Endodermal cell (in vitro differentiated cells): ENCODE measurements around the gene DHFR2. TPM values are rescaled to one million over a fixed set of nuclear protein-coding genes. Genes with fewer than 3 reads are reported as not detected.

ENCODE experiments used
- DNase-seq: peaks from one replicate; pipeline ENCODE4 v3.0.0-alpha.2; 2017
- H3K27ac ChIP-seq: 2 replicates; pipeline ENCODE4 v1.5.1; 2013; ENCODE audit warnings: mild to moderate bottlenecking, low read depth, low read length, moderate library complexity
- H3K27me3 ChIP-seq: 2 replicates; pipeline ENCODE4 v1.6.1; 2013; ENCODE audit warnings: mild to moderate bottlenecking, low read length, moderate library complexity; ENCODE audit not compliant: insufficient read depth, control insufficient read depth, poor library complexity, severe bottlenecking
- H3K36me3 ChIP-seq: 2 replicates; pipeline ENCODE4 v1.7.0; 2013; ENCODE audit warnings: mild to moderate bottlenecking, low read length, moderate library complexity; ENCODE audit not compliant: control insufficient read depth, insufficient read depth
- H3K4me1 ChIP-seq: one replicate; pipeline ENCODE4 v1.7.0; 2013; ENCODE audit warnings: low read length; ENCODE audit not compliant: control insufficient read depth, insufficient read depth
- H3K4me3 ChIP-seq: 2 replicates; pipeline ENCODE4 v1.5.1; 2013; ENCODE audit warnings: mild to moderate bottlenecking, low read length, moderate library complexity
- H3K9ac ChIP-seq: 2 replicates; pipeline ENCODE4 v1.6.1; 2013; ENCODE audit warnings: mild to moderate bottlenecking, low read length, moderate library complexity; ENCODE audit not compliant: poor library complexity, severe bottlenecking; ENCODE audit errors: extremely low read depth
- H3K9me3 ChIP-seq: 2 replicates; pipeline ENCODE4 v1.6.1; 2013; ENCODE audit warnings: mild to moderate bottlenecking, low read length, moderate library complexity; ENCODE audit not compliant: control insufficient read depth
- H3K27ac Mint-ChIP-seq: 2 replicates; pipeline ENCODE4 v1.8.0; 2020; ENCODE audit warnings: mixed read lengths
- H3K27me3 Mint-ChIP-seq: 2 replicates; pipeline ENCODE4 v1.8.0; 2021; ENCODE audit warnings: mild to moderate bottlenecking, mixed read lengths; ENCODE audit not compliant: insufficient read depth
- H3K36me3 Mint-ChIP-seq: 2 replicates; pipeline ENCODE4 v1.8.0; 2020; ENCODE audit warnings: low read depth, mixed read lengths
- H3K4me1 Mint-ChIP-seq: 2 replicates; pipeline ENCODE4 v1.8.0; 2020; ENCODE audit warnings: mixed read lengths
- H3K4me3 Mint-ChIP-seq: 2 replicates; pipeline ENCODE4 v1.8.0; 2020; ENCODE audit warnings: mild to moderate bottlenecking, moderate library complexity, mixed read lengths
- H3K9me3 Mint-ChIP-seq: 2 replicates; pipeline ENCODE4 v1.8.0; 2020; ENCODE audit warnings: mild to moderate bottlenecking, mixed read lengths
- WGBS, 2 experiments: methylation state at CpG; one replicate each; pipeline versions ENCODE4 v1.1.5 to v1.1.7; 2013; ENCODE audit warnings: missing lambda C conversion rate in 2 of 2, mixed read lengths in 1 of 2; ENCODE audit not compliant: insufficient coverage in 1 of 2, insufficient read length in 1 of 2; 5-methylcytosine and 5-hydroxymethylcytosine counted together
- total RNA-seq, 2 donors: library from RNA; stranded (reverse); fragmentation: NEBNext Ultra II Directional in 1 of 2; extraction: Animal tissue kit (Norgen Biotek cat#: 25700) in 1 of 2; gene quantifications; 2 replicates in 1 of 2; 3 replicates in 1 of 2; pipeline ENCODE4 v1.2.1, GENCODE V29; 2021
- TF ChIP-seq, protein P1 (sequence below): fragments of 200-600 bp; sonication (generic); conservative IDR thresholded peaks from 2 replicates; pipeline ENCODE4 v1.5.0; 2021; ENCODE audit warnings: antibody characterized with exemption, mild to moderate bottlenecking

DHFR2 gene
- total RNA-seq, 2 donors from 2014 or later: 4.2 to 5.3 TPM

DNA sequence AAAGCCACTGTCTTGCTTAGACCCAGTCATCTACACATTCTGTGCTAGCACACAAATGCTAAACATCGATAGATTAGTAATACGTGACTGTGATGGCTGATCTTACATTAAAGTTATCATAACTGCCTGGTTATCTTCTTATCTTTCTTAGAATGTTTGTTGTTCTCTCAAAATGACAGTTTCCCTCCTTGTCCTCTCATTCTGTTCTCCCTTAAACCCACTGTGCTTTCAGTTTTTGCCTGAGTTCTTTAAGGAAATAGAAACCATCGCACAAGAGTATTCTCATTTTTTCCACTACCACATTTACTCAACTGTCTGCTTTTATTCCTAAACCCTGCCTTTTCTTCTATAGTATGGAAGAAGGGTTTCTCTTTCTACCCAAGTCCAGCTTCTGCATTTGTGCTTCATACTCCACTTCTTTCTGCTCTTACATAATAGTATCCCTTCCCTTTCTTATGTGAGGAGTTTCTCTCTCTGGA lies 51.4 kb downstream of the DHFR2 start:
- H3K27ac ChIP-seq: no peak overlapping the region
- no peaks in the 10 kb centered on the region for H3K9me3 Mint-ChIP-seq
- H3K4me3 Mint-ChIP-seq: no peak overlapping the region
- no peak for DNase-seq
- WGBS, 2 experiments: 98 to 100% methylated on average over 2 to 3 of the region's 3 CpGs
- TF ChIP-seq, protein P1, sequence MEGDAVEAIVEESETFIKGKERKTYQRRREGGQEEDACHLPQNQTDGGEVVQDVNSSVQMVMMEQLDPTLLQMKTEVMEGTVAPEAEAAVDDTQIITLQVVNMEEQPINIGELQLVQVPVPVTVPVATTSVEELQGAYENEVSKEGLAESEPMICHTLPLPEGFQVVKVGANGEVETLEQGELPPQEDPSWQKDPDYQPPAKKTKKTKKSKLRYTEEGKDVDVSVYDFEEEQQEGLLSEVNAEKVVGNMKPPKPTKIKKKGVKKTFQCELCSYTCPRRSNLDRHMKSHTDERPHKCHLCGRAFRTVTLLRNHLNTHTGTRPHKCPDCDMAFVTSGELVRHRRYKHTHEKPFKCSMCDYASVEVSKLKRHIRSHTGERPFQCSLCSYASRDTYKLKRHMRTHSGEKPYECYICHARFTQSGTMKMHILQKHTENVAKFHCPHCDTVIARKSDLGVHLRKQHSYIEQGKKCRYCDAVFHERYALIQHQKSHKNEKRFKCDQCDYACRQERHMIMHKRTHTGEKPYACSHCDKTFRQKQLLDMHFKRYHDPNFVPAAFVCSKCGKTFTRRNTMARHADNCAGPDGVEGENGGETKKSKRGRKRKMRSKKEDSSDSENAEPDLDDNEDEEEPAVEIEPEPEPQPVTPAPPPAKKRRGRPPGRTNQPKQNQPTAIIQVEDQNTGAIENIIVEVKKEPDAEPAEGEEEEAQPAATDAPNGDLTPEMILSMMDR: no peak
- peaks cover 20% of the 10 kb centered on the region for H3K36me3 Mint-ChIP-seq
- H3K36me3 ChIP-seq: peaks cover 8% of the 10 kb centered on the region
- H3K9me3 ChIP-seq: peaks cover 10% of the 10 kb centered on the region
- H3K27ac Mint-ChIP-seq: no peak overlapping the region
- H3K27me3 Mint-ChIP-seq: no peaks in the 10 kb centered on the region
- no peaks in the 10 kb centered on the region for H3K4me1 ChIP-seq
- no peak overlapping the region for H3K9ac ChIP-seq
- H3K4me3 ChIP-seq: no peak overlapping the region
- H3K27me3 ChIP-seq: no peaks in the 10 kb centered on the region
- no peaks in the 10 kb centered on the region for H3K4me1 Mint-ChIP-seq

DNA sequence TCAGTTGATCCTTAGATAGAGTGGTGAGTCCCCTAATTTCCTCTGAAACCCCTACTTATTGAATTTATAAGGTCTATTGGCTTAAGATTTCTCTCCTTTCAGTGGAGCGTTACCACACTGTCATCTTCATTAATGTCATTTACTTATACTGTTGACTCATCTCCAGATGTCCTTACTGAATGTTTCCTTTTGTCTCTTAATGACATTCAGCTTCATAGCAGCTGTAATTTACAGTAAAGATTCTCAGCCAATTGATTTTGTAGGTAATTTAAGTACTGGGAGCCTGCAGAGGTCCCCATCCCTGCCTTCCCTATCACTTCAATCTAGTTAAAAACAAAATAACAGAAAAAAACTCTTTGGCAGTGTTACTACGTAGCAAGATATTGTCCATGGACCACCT lies 53.1 kb downstream of the DHFR2 start:
- no peak overlapping the region for H3K27ac ChIP-seq
- 92 to 100% methylated on average over 1 to 2 of the region's 2 CpGs for WGBS, 2 experiments
- no peak overlapping the region for H3K4me3 ChIP-seq
- H3K9me3 ChIP-seq: peaks cover 10% of the 10 kb centered on the region
- H3K27me3 Mint-ChIP-seq: no peaks in the 10 kb centered on the region
- H3K4me1 Mint-ChIP-seq: no peaks in the 10 kb centered on the region
- no peaks in the 10 kb centered on the region for H3K4me1 ChIP-seq
- H3K27me3 ChIP-seq: no peaks in the 10 kb centered on the region
- peaks cover 15% of the 10 kb centered on the region for H3K36me3 Mint-ChIP-seq
- TF ChIP-seq, protein P1: no peak
- no peak for DNase-seq
- no peaks in the 10 kb centered on the region for H3K9me3 Mint-ChIP-seq
- no peak overlapping the region for H3K9ac ChIP-seq
- peaks cover 11% of the 10 kb centered on the region for H3K36me3 ChIP-seq
- no peak overlapping the region for H3K4me3 Mint-ChIP-seq
- no peak overlapping the region for H3K27ac Mint-ChIP-seq

DNA sequence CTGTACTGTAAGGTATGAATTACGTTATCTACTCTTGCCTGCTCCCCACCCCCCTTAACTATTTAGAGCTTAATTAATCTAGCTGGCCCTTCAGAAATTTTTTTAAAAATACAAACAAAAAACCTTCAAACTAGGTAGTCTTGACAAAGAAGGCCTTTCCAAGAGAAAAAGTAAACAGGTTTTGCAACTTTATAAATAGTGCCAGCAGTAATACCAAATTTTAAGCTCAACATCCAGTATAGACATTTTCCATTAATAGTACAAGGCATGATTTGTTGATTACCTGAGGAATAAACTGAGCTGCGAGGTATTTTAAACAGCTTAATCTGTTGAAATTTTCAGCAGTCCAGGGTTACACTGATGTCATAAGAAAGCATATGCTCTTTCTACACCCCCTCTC lies 54.5 kb downstream of the DHFR2 start:
- DNase-seq: no peak
- Mint-ChIP-seq H3K27me3 (no peaks in the 10 kb centered on the region), H3K4me3 (no peak overlapping the region), H3K4me1 (no peaks in the 10 kb centered on the region), H3K27ac (no peak overlapping the region), H3K9me3 (no peaks in the 10 kb centered on the region), H3K36me3 (peaks cover 14% of the 10 kb centered on the region)
- 86 to 92% methylated on average over 1 to 2 of the region's 2 CpGs for WGBS, 2 experiments
- TF ChIP-seq, protein P1: no peak
- Histone ChIP-seq H3K27ac (no peak overlapping the region), H3K9me3 (peaks cover 10% of the 10 kb centered on the region), H3K9ac (no peak overlapping the region), H3K4me3 (no peak overlapping the region), H3K4me1 (no peaks in the 10 kb centered on the region), H3K27me3 (no peaks in the 10 kb centered on the region), H3K36me3 (peaks cover 11% of the 10 kb centered on the region)

Other genes with a start within 250 kb of the DHFR2 start
- 10 to 100 TPM in 1 of 2 donors, 1 to 10 TPM in 1; 8.8 to 52.4 TPM for gene PROS1, start 89.0 kb downstream of the DHFR2 start, total RNA-seq
- 10 to 100 TPM; 17.2 to 23.9 TPM for gene ARL13B, start 82.8 kb downstream of the DHFR2 start, total RNA-seq
- not detected for gene STX19, start 34.3 kb downstream of the DHFR2 start, total RNA-seq
- gene NSUN3, start 145 bp upstream of the DHFR2 start, total RNA-seq: 10 to 100 TPM; 18.5 to 22.6 TPM